IMR-90 (cell line): Measurements from ENCODE around the gene SLC25A34. TPM values are rescaled to one million over a fixed set of nuclear protein-coding genes. Genes with fewer than 3 reads are reported as not detected.

ENCODE experiments used
- ATAC-seq: fragments of 200-7000 bp; cut with Tn5 transposase; 2 replicates; pipeline ENCODE4 v1.9.1; 2020; ENCODE audit warnings: low read depth, mild to moderate bottlenecking, moderate library complexity
- BruUV-seq: library from RNA; stranded (reverse); fragments of 400-500 nt; replicated peaks from 2 replicates; lab custom pipeline; 2021; lab: Mats Ljungman, UMichigan
- CTCF ChIA-PET: fragments of 300-600 bp; formaldehyde crosslinking; extraction: SDS; loops from one replicate; lab custom pipeline; 2021; ENCODE audit warnings: antibody characterized with exemption; lab: Yijun Ruan, JAX
- POLR2A ChIA-PET: fragments of 300-600 bp; sonication (Branson Sonifier 250); formaldehyde crosslinking; loops from one replicate; lab custom pipeline; 2022; ENCODE audit warnings: antibody characterized with exemption; ENCODE audit not compliant: unreplicated experiment; lab: Charles Lee
- DNase-seq: peaks from one replicate; pipeline ENCODE4 v3.0.0; 2013
- H2AFZ ChIP-seq: replicated peaks from 2 replicates; pipeline ENCODE3; 2013; ENCODE audit warnings: low read length, mild to moderate bottlenecking; ENCODE audit not compliant: poor library complexity
- H2AK5ac ChIP-seq: 2 replicates; pipeline ENCODE4 v1.6.1; 2013; ENCODE audit warnings: low read depth, low read length, inconsistent platforms
- H2AK9ac ChIP-seq: replicated peaks from 2 replicates; pipeline ENCODE3; 2013; ENCODE audit warnings: mild to moderate bottlenecking, low read depth, low read length, moderate library complexity; ENCODE audit not compliant: poor library complexity
- H2BK120ac ChIP-seq: 2 replicates; pipeline ENCODE4 v1.6.1; 2013; ENCODE audit warnings: low read depth, low read length, inconsistent platforms
- H2BK15ac ChIP-seq: 3 replicates; pipeline ENCODE4 v1.6.1; 2013; ENCODE audit warnings: low read depth, low read length, inconsistent platforms
- H2BK20ac ChIP-seq: 2 replicates; pipeline ENCODE4 v1.6.1; 2013; ENCODE audit warnings: low read depth, mild to moderate bottlenecking, inconsistent platforms, low read length, moderate library complexity
- H2BK5ac ChIP-seq: 2 replicates; pipeline ENCODE4 v1.6.1; 2013; ENCODE audit warnings: mild to moderate bottlenecking, low read depth, low read length, inconsistent platforms; ENCODE audit not compliant: poor library complexity, severe bottlenecking
- H3K14ac ChIP-seq: replicated peaks from 2 replicates; pipeline ENCODE4 v1.6.1; 2013; ENCODE audit warnings: low read depth, low read length, inconsistent platforms
- H3K18ac ChIP-seq: 2 replicates; pipeline ENCODE4 v1.6.1; 2013; ENCODE audit warnings: low read depth, low read length, control low read depth
- H3K23ac ChIP-seq: 2 replicates; pipeline ENCODE4 v1.6.1; 2013; ENCODE audit warnings: low read depth, low read length, inconsistent platforms
- H3K27ac ChIP-seq: 2 replicates; pipeline ENCODE4 v1.5.1; 2013; ENCODE audit warnings: mild to moderate bottlenecking, control low read depth, low read length; ENCODE audit not compliant: insufficient read depth
- H3K27me3 ChIP-seq: 2 replicates; pipeline ENCODE4 v1.6.1; 2013; ENCODE audit warnings: low read length; ENCODE audit not compliant: control insufficient read depth, insufficient read depth
- H3K36me3 ChIP-seq: 2 replicates; pipeline ENCODE4 v1.6.1; 2013; ENCODE audit warnings: low read length, mixed read lengths; ENCODE audit not compliant: control insufficient read depth, insufficient read depth
- H3K4ac ChIP-seq: 2 replicates; pipeline ENCODE4 v1.6.1; 2013; ENCODE audit warnings: low read depth, low read length, inconsistent platforms
- H3K4me1 ChIP-seq: 2 replicates; pipeline ENCODE4 v1.6.1; 2013; ENCODE audit warnings: low read length, mixed read lengths; ENCODE audit not compliant: control insufficient read depth, insufficient read depth
- H3K4me2 ChIP-seq: 2 replicates; pipeline ENCODE4 v1.6.1; 2013; ENCODE audit warnings: low read depth, mild to moderate bottlenecking, control low read depth, low read length, moderate library complexity
- H3K4me3 ChIP-seq: 2 replicates; pipeline ENCODE4 v1.5.1; 2013; ENCODE audit warnings: low read depth, mild to moderate bottlenecking, control low read depth, low read length, moderate library complexity; ENCODE audit not compliant: insufficient read depth
- H3K56ac ChIP-seq: 2 replicates; pipeline ENCODE4 v1.6.1; 2013; ENCODE audit warnings: low read length, inconsistent platforms; ENCODE audit not compliant: insufficient read depth; ENCODE audit errors: extremely low read depth
- H3K79me1 ChIP-seq, 2 experiments: 2 replicates each; pipeline ENCODE4 v1.6.1; 2013; ENCODE audit warnings: low read length in 2 of 2, inconsistent platforms in 1 of 2, low read depth in 1 of 2
- H3K9ac ChIP-seq: 2 replicates; pipeline ENCODE4 v1.6.1; 2013; ENCODE audit warnings: low read depth, low read length, control low read depth
- H3K9me1 ChIP-seq: 2 replicates; pipeline ENCODE4 v1.6.1; 2013; ENCODE audit warnings: low read length, inconsistent platforms; ENCODE audit not compliant: insufficient read depth
- H3K9me3 ChIP-seq: 2 replicates; pipeline ENCODE4 v1.6.1; 2013; ENCODE audit warnings: low read length; ENCODE audit not compliant: control insufficient read depth, insufficient read depth
- H4K20me1 ChIP-seq: 2 replicates; pipeline ENCODE4 v1.6.1; 2013; ENCODE audit warnings: low read length, inconsistent platforms; ENCODE audit not compliant: insufficient read depth
- H4K5ac ChIP-seq: 2 replicates; pipeline ENCODE4 v1.6.1; 2013; ENCODE audit warnings: mild to moderate bottlenecking, low read depth, low read length, control low read depth
- H4K8ac ChIP-seq, 2 experiments: 2 replicates each; pipeline ENCODE4 v1.6.1; 2013; ENCODE audit warnings: low read depth in 2 of 2, low read length in 2 of 2, control low read depth in 1 of 2, inconsistent platforms in 1 of 2
- H4K91ac ChIP-seq: 2 replicates; pipeline ENCODE4 v1.6.1; 2013; ENCODE audit warnings: low read depth, low read length, inconsistent platforms; ENCODE audit not compliant: insufficient read depth
- BHLHE40 ChIP-seq: fragments of 150-350 bp; IDR thresholded peaks from 2 replicates; pipeline ENCODE4 v1.6.1; 2016; ENCODE audit warnings: mild to moderate bottlenecking, low read depth, low read length
- CEBPB ChIP-seq: IDR thresholded peaks from 2 replicates; pipeline ENCODE4 v1.6.1; 2012; ENCODE audit warnings: low read depth, low read length, improper control_type of control experiment
- MXI1 ChIP-seq: IDR thresholded peaks from 2 replicates; pipeline ENCODE4 v1.6.1; 2012; ENCODE audit warnings: low read depth, mild to moderate bottlenecking, low read length, moderate library complexity, borderline replicate concordance
- WGBS, 2 experiments: methylation state at CpG; one replicate each; pipeline versions ENCODE4 v1.1.5 to v1.1.7; 2013; ENCODE audit warnings: missing lambda C conversion rate in 2 of 2; ENCODE audit not compliant: insufficient read length in 1 of 2; ENCODE audit errors: extremely low coverage in 2 of 2; 5-methylcytosine and 5-hydroxymethylcytosine counted together
- dilution Hi-C: fragments of 300-500 bp; cut with HindIII; formaldehyde crosslinking; loops from one replicate; pipeline ENCODE4 v1.14.3; 2018; ENCODE audit warnings: low sequenced_read_pairs; ENCODE audit not compliant: unreplicated experiment
- in situ Hi-C: fragments of 300-500 bp; cut with MboI; formaldehyde crosslinking; loops from 3 replicates; pipeline ENCODE4 v1.14.3; 2019; ENCODE audit warnings: low sequenced_read_pairs, inconsistent platforms, mixed read lengths
- intact Hi-C: fragments of 100-400 bp; cut with micrococcal nuclease; formaldehyde crosslinking; loops from 2 replicates; pipeline ENCODE4 v1.10.0; 2022
- polyA plus RNA-seq, 3 experiments: library from polyadenylated mRNA; depleted of rRNA; stranded (reverse); fragments of >200 nt; gene quantifications; 2 replicates each; pipeline ENCODE4 v1.2.3, GENCODE V29; 2012; ENCODE audit warnings: low replicate concordance in 1 of 3
- total RNA-seq: library from RNA; depleted of rRNA; stranded (reverse); fragments of >200 nt; gene quantifications from 2 replicates; pipeline ENCODE4 v1.2.3, GENCODE V29; 2012

The SLC25A34 gene
- total and polyA plus RNA-seq, 2 of the 4 experiments (the other 2 are of a cell fraction), result under 0.01 to 0.72 TPM

- H3K27ac ChIP-seq, result no peak overlapping the region
- no TSS peak for BruUV-seq
- H3K4me2 ChIP-seq, result no peak overlapping the region
- peaks cover 13% of the 10 kb centered on the region; the same call in 1 of the 2 replicates for H3K9me1 ChIP-seq
- H3K79me1 ChIP-seq, result peaks cover 36 to 93% of the 10 kb centered on the region in 2 experiments
- intact Hi-C loops, result no loop called here
- H3K4ac ChIP-seq, result no peak overlapping the region
- H3K9me3 ChIP-seq, result no peaks in the 10 kb centered on the region
- no peak overlapping the region for H2AFZ ChIP-seq
- TF ChIP-seq MXI1, result no peak
- TF ChIP-seq BHLHE40, result no peak
- no peak for TF ChIP-seq CEBPB
- H3K56ac ChIP-seq, result no peak overlapping the region
- H2BK120ac ChIP-seq, result no peak overlapping the region
- no peak overlapping the region for H3K23ac ChIP-seq
- no peak overlapping the region for H2BK5ac ChIP-seq
- H4K91ac ChIP-seq, result no peak overlapping the region
- H3K18ac ChIP-seq, result no peak overlapping the region
- no peak overlapping the region for H2BK20ac ChIP-seq
- H3K27me3 ChIP-seq, result no peaks in the 10 kb centered on the region
- H4K20me1 ChIP-seq, result peaks cover 73% of the 10 kb centered on the region
- WGBS, 2 experiments, result 60% methylated on average over 1 of the region's 5 CpGs; no CpG with 5 or more reads in 1 of the 2 experiments
- H2AK5ac ChIP-seq, result no peak overlapping the region
- peaks cover 5% of the 10 kb centered on the region; the same call in 1 of the 2 replicates for H3K4me1 ChIP-seq
- peak overlapping the region; percentile 52 for H2AK9ac ChIP-seq
- H3K36me3 ChIP-seq, result peaks cover 4% of the 10 kb centered on the region; the same call in 1 of the 2 replicates
- dilution Hi-C loops, result no loop called here
- no peak overlapping the region for H4K5ac ChIP-seq
- POLR2A ChIA-PET, result no interaction called here
- in situ Hi-C loops, result no loop called here
- H3K9ac ChIP-seq, result no peak overlapping the region
- CTCF ChIA-PET, result no interaction called here
- H2BK15ac ChIP-seq, result no peak overlapping the region
- DNase-seq (no peak), ATAC-seq (no peak)
- no peak overlapping the region for H4K8ac ChIP-seq
- no peak overlapping the region for H3K4me3 ChIP-seq
- H3K14ac ChIP-seq, result no peak overlapping the region
These were observed 42.7 kb upstream of the SLC25A34 start for GRCh38 chr1:15693371-15693770.
